Spinal cord (tissue), 10 donors: ENCODE results near the gene BIRC3. TPM values are rescaled to one million over a fixed set of nuclear protein-coding genes. Genes with fewer than 3 reads are reported as not detected.

Experiments
- DNase-seq, 6 donors: peaks; one replicate each; pipeline versions ENCODE4 v3.0.0 to v3.0.0-alpha.2; 2013 to 2015; ENCODE audit warnings: low spot score in 6 of 6, low read depth in 4 of 6
- H3K27ac ChIP-seq: one replicate; pipeline ENCODE4 v1.5.1; 2013; ENCODE audit warnings: low read depth, low read length, control low read depth
- H3K27me3 ChIP-seq: one replicate; pipeline ENCODE4 v1.6.1; 2013; ENCODE audit warnings: low read length; ENCODE audit not compliant: control insufficient read depth, insufficient read depth
- H3K36me3 ChIP-seq: one replicate; pipeline ENCODE4 v1.6.1; 2013; ENCODE audit warnings: low read length; ENCODE audit not compliant: control insufficient read depth, insufficient read depth
- H3K4me1 ChIP-seq: one replicate; pipeline ENCODE4 v1.6.1; 2013; ENCODE audit warnings: low read length; ENCODE audit not compliant: control insufficient read depth, insufficient read depth
- H3K4me3 ChIP-seq: one replicate; pipeline ENCODE4 v1.5.1; 2013; ENCODE audit warnings: low read depth, low read length, control low read depth
- H3K9me3 ChIP-seq: one replicate; pipeline ENCODE4 v1.6.1; 2013; ENCODE audit warnings: low read length; ENCODE audit not compliant: control insufficient read depth, insufficient read depth
- WGBS: methylation state at CpG from one replicate; pipeline ENCODE4 v1.1.5; 2013; ENCODE audit warnings: missing lambda C conversion rate; ENCODE audit not compliant: insufficient coverage; 5-methylcytosine and 5-hydroxymethylcytosine counted together
- polyA plus RNA-seq, 2 donors: library from polyadenylated mRNA; unstranded; fragments of 120-200 nt; gene quantifications; one replicate each; pipeline ENCODE4 v1.2.1, GENCODE V29; 2013; ENCODE audit not compliant: insufficient read length in 2 of 2
- small RNA-seq: library from RNA; depleted of rRNA; stranded (forward); fragments of <200 nt; gene quantifications from one replicate; pipeline ENCODE3, GENCODE V24; 2014; ENCODE audit warnings: low replicate concordance
- total RNA-seq, 2 donors: library from RNA; depleted of rRNA in 1 of 2; stranded (reverse); fragments of 120-200 nt in 1 of 2; fragments of >200 nt in 1 of 2; gene quantifications; one replicate each; pipeline versions ENCODE4 v1.2.3 to v1.2.4, GENCODE V29; 2013 to 2014
- donor health status: healthy.

Gene BIRC3
- total and polyA plus RNA-seq, 4 donors, result 1.8 to 6.2 (median 3.1) TPM

GRCh38 chr11:102383839-102384238, 66.6 kb downstream of the BIRC3 start:
- DNase-seq, result no peak
- H3K27ac ChIP-seq, result no peak overlapping the region
- 94% methylated on average over 3 of the region's 3 CpGs for WGBS

GRCh38 chr11:102384419-102385079, 67.3 kb downstream of the BIRC3 start:
- H3K27me3 ChIP-seq, result no peaks in the 10 kb centered on the region
- DNase-seq, result no peak
- peaks cover 6% of the 10 kb centered on the region for H3K4me1 ChIP-seq
- peaks cover 14% of the 10 kb centered on the region for H3K36me3 ChIP-seq
- 86% methylated on average over 7 of the region's 15 CpGs for WGBS
- H3K4me3 ChIP-seq, result no peak overlapping the region
- H3K27ac ChIP-seq, result no peak overlapping the region
- no peaks in the 10 kb centered on the region for H3K9me3 ChIP-seq

More at GRCh38 chr11:102383839-102384238, 66.6 kb downstream of the BIRC3 start:
- Histone ChIP-seq H3K9me3 (no peaks in the 10 kb centered on the region), H3K4me1 (peaks cover 6% of the 10 kb centered on the region), H3K36me3 (peaks cover 14% of the 10 kb centered on the region), H3K27me3 (no peaks in the 10 kb centered on the region), H3K4me3 (no peak overlapping the region)

GRCh38 chr11:102385085-102386007, 68.1 kb downstream of the BIRC3 start:
- Histone ChIP-seq H3K9me3 (no peaks in the 10 kb centered on the region), H3K4me1 (peaks cover 6% of the 10 kb centered on the region), H3K27ac (no peak overlapping the region), H3K4me3 (no peak overlapping the region), H3K36me3 (peaks cover 14% of the 10 kb centered on the region), H3K27me3 (no peaks in the 10 kb centered on the region)
- no peak for DNase-seq
- WGBS, result no CpG with 5 or more reads among the region's 5 CpGs

GRCh38 chr11:102386136-102386734, 69.0 kb downstream of the BIRC3 start:
- DNase-seq, result no peak
- no peak overlapping the region for H3K4me3 ChIP-seq
- H3K27me3 ChIP-seq, result no peaks in the 10 kb centered on the region

GRCh38 chr11:102387043-102387781, 69.9 kb downstream of the BIRC3 start:
- H3K36me3 ChIP-seq, result peaks cover 28% of the 10 kb centered on the region
- no peak overlapping the region for H3K27ac ChIP-seq
- DNase-seq, result no peak
- H3K4me3 ChIP-seq, result no peak overlapping the region
- no CpG with 5 or more reads among the region's 8 CpGs for WGBS
- H3K4me1 ChIP-seq, result peaks cover 10% of the 10 kb centered on the region
- no peaks in the 10 kb centered on the region for H3K9me3 ChIP-seq
- H3K27me3 ChIP-seq, result no peaks in the 10 kb centered on the region

More at GRCh38 chr11:102386136-102386734, 69.0 kb downstream of the BIRC3 start:
- no peaks in the 10 kb centered on the region for H3K9me3 ChIP-seq
- no CpG with 5 or more reads among the region's 2 CpGs for WGBS
- peaks cover 20% of the 10 kb centered on the region for H3K36me3 ChIP-seq
- no peak overlapping the region for H3K27ac ChIP-seq
- peaks cover 6% of the 10 kb centered on the region for H3K4me1 ChIP-seq

Small RNA genes lying within 50 kb of the gene (small RNA-seq; reads per million reads assigned to genes)
- gene AP000942.3, result not detected
- not detected for gene AP000942.4
- gene RNU6-952P, result not detected

Other genes with a start within 250 kb of the BIRC3 start
- gene YAP1, start 207.0 kb upstream of the BIRC3 start, total RNA-seq, result 100 to 1,000 TPM in 1 of 2 donors, 10 to 100 TPM in 1; 69.8 to 110 TPM
- 10 to 100 TPM; 49.4 to 58.5 TPM for gene YAP1, start 207.0 kb upstream of the BIRC3 start, polyA plus RNA-seq
- 100 to 1,000 TPM in 1 of 2 donors, 10 to 100 TPM in 1; 87.7 to 109 TPM for gene BIRC2, start 29.7 kb downstream of the BIRC3 start, total RNA-seq
- 10 to 100 TPM; 47.1 to 66.1 TPM for gene BIRC2, start 29.7 kb downstream of the BIRC3 start, polyA plus RNA-seq
- gene TMEM123, start 135.3 kb downstream of the BIRC3 start, total RNA-seq, result 100 to 1,000 TPM; 149 to 157 TPM
- 100 to 1,000 TPM; 125 to 164 TPM for gene TMEM123, start 135.3 kb downstream of the BIRC3 start, polyA plus RNA-seq
- under 1 TPM in 1 of 2 donors, not detected in 1; 0.20 TPM for gene MMP7, start 213.3 kb downstream of the BIRC3 start, total RNA-seq
- under 1 TPM in 1 of 2 donors, not detected in 1; 0.18 TPM for gene MMP7, start 213.3 kb downstream of the BIRC3 start, polyA plus RNA-seq